ENCODE results near the gene PCSK2.

Gene PCSK2

DNA sequence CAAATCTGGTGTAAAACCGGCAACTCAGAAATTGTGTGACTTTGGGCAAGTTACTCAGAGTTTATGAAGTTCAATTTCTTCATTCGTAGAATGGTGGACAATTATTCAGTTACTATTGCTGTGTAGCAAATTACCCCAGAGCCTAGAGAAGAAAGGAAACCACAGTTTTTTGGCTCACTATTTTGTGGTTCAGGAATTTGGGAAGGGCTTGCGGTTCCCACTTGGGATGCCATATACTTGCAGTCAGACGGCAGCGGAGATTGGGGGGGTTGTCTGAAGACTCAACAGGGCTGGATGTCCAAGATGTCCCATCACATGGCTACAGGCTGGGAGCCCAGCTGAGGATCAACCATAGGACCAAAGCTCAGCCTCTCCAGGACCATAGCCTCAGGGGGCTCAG, 108.1 kb downstream of the PCSK2 start:
- no peak for DNase-seq (ENCODE audit: low spot score)

GRCh38 chr20:17339000-17339399, 112.2 kb downstream of the PCSK2 start:
- no peak for DNase-seq (ENCODE audit: low spot score)

DNA sequence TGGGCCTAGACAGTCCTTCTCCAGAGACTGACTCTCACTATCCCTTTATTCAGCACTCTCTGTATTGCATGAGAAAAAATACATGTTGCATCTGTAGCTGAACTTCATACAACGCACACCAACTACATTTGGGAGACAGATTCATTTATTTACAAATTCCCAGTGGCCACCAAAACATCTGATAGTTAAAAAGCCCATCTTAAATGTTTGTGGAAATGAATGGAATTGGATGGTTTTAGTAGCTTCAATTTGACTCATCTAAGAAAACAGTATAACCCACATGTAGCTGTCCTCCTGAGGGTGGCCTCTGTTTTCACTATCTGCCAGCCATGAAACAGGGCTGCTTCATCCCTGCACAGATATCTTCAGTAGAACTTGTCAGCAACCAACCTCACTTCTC, 116.3 kb downstream of the PCSK2 start:
- DNase-seq (ENCODE audit: low spot score), result no peak

GRCh38 chr20:17343656-17344452, 117.0 kb downstream of the PCSK2 start:
- DNase-seq (ENCODE audit: low spot score), result no peak

- DNase-seq (ENCODE audit: low spot score), result no peak
Observed at GRCh38 chr20:17344790-17345189, 118.0 kb downstream of the PCSK2 start.

DNA sequence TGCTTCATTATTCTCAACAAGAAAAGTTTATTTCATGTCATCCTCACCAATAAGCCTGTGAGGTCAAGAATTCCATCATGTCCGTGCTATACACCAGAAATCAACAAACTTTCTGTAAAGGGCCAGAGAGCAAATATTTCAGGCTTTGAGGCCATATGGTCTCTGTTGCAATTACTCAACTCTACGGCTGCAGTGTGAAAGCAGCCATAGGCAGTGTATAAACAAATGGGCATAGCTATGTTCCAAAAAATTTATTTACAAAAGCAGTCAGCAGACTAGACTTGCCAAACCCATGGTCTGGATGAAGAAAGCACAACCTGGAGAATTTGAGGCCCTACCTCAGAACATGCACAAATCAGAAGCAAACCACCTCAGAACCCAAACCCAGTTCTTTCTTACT, 118.5 kb downstream of the PCSK2 start:
- no peak for DNase-seq (ENCODE audit: low spot score)

DNA sequence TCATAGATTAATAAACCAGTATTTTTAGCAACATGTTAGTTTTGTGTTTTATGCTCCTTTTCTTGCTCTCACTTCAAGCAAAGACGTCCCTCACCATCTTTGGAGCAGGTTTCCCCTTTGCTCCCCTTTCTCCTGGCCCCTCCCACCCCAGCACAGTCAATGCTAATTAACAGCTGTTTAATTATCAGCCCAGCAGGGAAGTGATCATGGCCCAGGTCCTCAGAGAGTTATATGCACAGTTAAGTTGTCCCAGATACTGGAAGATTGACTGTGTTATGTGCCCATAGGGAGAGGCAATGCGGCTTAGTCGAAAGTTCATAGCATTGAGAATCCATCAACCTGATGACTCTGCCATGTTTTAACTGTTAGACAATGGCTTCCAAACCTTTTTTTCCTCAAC, 123.5 kb downstream of the PCSK2 start:
- no peak for DNase-seq (ENCODE audit: low spot score)

- DNase-seq (ENCODE audit: low spot score), result no peak
Observed at GRCh38 chr20:17357238-17357637, 130.4 kb downstream of the PCSK2 start.

GRCh38 chr20:17358854-17359253, 132.0 kb downstream of the PCSK2 start:
- DNase-seq (ENCODE audit: low spot score), result no peak

GRCh38 chr20:17364681-17365080, 137.8 kb downstream of the PCSK2 start:
- DNase-seq (ENCODE audit: low spot score), result no peak

DNA sequence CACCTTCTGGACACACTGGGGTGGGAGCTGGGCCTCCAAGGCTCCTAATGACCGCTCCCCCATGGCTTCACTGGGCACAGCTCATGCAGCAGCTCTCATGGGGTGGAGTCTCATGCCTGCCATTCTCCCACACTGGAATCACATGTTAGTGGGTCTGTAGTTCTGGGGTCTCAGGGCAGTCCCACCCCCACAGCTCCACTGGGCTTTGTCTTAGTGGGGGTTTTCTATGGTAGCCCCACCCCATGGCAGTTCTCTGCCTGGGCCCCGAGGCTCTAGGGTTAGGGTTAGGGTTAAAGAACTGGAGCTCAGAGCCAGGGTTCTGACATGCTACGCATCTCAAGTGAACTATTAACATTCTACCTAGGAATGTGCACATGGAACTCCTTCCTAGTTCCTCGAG, 139.0 kb downstream of the PCSK2 start:
- no peak for DNase-seq (ENCODE audit: low spot score)

- DNase-seq (ENCODE audit: low spot score), result no peak
Observed at GRCh38 chr20:17369506-17369905, 142.7 kb downstream of the PCSK2 start.

DNA sequence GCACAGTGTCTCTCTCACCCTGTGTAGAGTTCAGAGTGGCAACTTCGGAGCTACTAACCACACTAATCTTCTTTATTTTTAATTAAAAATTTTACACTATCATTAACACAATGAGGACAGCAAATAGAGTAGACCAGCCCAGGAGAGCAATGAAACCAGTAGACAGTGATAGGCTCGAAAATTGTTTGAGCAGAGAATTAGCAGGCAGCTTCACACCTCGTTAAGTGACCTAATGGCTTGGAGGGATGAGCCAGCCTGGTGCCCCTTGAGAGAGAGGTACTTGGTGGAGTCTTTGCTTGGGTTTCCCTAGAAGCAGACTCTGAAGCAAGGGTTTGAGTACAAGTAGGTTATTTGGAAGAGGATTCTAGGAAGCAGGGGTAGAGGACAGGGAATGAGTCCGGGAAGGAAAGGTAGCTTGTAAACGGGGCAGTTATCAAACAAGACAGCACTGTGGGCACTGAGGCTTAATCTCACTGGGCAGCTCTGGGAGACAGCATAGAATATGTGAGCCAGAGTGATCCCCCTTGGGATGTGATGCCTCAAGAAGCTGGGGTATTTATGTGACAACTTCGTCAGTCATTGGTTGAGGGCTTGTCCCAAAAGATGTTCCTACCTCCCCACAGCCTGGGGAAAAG, 146.1 kb downstream of the PCSK2 start:
- no peak for DNase-seq (ENCODE audit: low spot score)

DNA sequence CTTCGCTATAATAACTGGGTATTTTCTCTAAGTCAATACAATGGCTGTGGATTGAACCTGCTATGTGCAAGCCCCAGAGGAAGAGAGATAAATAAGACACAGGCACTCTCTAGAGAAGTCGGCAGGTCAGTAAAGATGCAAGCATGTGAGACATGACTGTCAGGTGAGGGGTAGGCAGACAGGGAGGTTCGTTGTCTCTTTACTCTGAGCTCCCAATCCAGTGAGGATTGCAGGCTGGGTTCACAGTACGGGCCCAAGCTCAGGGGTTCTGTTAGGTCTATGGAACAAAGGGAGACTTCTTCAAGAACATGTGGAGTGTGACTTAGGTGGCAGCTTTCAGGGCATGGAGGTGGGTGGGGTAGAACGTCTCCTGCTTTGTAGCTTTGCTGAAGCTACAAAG, 147.2 kb downstream of the PCSK2 start:
- no peak for DNase-seq (ENCODE audit: low spot score)

DNA sequence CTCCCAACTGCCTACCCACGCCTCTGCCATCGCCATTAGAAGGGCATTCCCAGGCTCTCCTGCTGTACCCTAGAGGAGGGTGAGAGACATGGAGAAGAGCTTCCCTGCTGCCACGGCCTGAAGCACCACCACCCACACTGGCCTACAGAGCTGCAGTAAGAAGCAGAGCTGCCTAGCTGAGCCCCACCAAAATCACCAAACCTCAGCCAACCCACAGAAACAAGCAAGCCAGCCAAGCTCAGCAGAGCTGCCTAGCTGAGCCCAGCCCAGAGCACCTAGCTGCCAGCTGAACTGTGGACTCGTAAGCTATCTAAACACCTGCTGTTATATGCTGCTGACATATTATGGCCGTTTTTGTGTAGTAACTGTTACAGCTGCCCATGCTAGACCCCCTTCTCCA, 149.2 kb downstream of the PCSK2 start:
- no peak for DNase-seq (ENCODE audit: low spot score)

DNA sequence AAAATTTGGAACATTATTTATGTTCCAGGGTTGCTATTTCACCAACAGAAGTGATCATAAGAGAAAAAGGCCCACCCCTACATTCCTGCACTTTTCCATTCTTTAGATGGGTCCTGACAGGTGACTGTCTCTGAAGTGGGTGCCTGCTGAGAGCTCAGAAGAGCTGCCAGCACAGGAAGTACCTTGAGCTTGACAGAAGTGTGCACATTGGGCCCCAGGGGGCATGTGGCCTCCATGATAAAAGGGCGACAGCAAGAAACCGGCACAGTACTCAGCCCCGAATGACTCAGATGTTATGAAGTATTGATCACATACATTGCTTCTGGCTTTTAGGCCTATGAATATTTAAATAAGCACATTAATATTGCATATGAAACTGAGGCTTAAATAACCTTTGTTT, 150.4 kb downstream of the PCSK2 start:
- DNase-seq (ENCODE audit: low spot score), result no peak

GRCh38 chr20:17379651-17380050, 152.8 kb downstream of the PCSK2 start:
- no peak for DNase-seq (ENCODE audit: low spot score)

- no peak for DNase-seq (ENCODE audit: low spot score)
Observed at GRCh38 chr20:17380801-17381200, 154.0 kb downstream of the PCSK2 start.

GRCh38 chr20:17381724-17382123, 154.9 kb downstream of the PCSK2 start:
- DNase-seq (ENCODE audit: low spot score), result no peak

DNA sequence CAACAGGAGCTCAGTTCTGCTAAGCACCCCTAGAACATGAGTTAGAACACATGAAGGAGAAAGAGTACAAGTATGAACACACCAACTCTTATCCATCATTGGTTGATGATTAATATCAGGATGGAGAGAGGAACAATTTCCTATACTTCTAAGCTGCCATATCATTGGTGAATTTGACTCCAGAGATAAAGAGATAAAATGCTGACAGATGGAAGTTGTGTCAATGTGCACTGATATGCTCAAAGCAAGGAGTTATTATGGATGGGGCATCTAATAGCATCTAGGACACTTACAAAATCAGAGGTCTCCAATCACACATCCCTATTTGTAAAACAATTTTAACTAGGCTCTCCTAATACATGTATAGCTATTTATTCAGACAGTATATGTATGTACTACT, 159.0 kb downstream of the PCSK2 start:
- no peak for DNase-seq (ENCODE audit: low spot score)

GRCh38 chr20:17390655-17391054, 163.8 kb downstream of the PCSK2 start:
- DNase-seq (ENCODE audit: low spot score), result no peak

- no peak for DNase-seq (ENCODE audit: low spot score)
Observed at GRCh38 chr20:17391127-17391771, 164.4 kb downstream of the PCSK2 start.

- DNase-seq (ENCODE audit: low spot score), result no peak
Observed at GRCh38 chr20:17394411-17394810, 167.6 kb downstream of the PCSK2 start.

Data from hepatic stellate cell (primary cell).